KOPT-K1 (cell line): Measurements from ENCODE around the gene PTCH2.
"Not testable (repeated sequence)": the region's sequence is repeated elsewhere in the genome, so short reads cannot be mapped to it uniquely, and the experiment has no call there.

ENCODE experiments used
- H3K27ac ChIP-seq: fragments of 200-600 bp; sonication (generic); 2 replicates; pipeline ENCODE4 v1.5.1; 2016; ENCODE audit warnings: antibody characterized with exemption, mild to moderate bottlenecking, low read depth, low read length; ENCODE audit not compliant: poor library complexity, severe bottlenecking
- H3K36me3 ChIP-seq: fragments of 200-600 bp; sonication (generic); 2 replicates; pipeline ENCODE4 v1.5.1; 2017; ENCODE audit warnings: antibody characterized with exemption, mild to moderate bottlenecking, low read length, moderate library complexity; ENCODE audit not compliant: insufficient read depth
- H3K9me3 ChIP-seq: fragments of 200-600 bp; sonication (generic); 2 replicates; pipeline ENCODE4 v1.5.1; 2017; ENCODE audit warnings: antibody characterized with exemption, low read length, mild to moderate bottlenecking; ENCODE audit not compliant: insufficient read depth, poor library complexity, severe bottlenecking

PTCH2 gene

DNA sequence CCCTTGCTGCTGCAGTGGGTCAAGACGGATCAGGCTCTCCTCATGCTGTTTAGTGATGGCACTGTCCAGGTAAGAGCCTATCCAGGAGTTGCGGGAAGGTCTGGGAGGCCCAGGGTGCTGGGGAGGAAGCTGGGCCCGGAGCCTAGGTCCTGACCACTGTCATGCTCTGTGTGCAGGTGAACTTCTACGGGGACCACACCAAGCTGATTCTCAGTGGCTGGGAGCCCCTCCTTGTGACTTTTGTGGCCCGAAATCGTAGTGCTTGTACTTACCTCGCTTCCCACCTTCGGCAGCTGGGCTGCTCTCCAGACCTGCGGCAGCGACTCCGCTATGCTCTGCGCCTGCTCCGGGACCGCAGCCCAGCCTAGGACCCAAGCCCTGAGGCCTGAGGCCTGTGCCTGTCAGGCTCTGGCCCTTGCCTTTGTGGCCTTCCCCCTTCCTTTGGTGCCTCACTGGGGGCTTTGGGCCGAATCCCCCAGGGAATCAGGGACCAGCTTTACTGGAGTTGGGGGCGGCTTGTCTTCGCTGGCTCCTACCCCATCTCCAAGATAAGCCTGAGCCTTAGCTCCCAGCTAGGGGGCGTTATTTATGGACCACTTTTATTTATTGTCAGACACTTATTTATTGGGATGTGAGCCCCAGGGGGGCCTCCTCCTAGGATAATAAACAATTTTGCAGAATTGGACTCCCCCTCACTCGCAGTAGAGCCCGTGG, 37.6 kb downstream of the PTCH2 start:
- H3K27ac ChIP-seq: no peak overlapping the region
- peaks cover 43% of the 10 kb centered on the region for H3K36me3 ChIP-seq
- no peaks in the 10 kb centered on the region for H3K9me3 ChIP-seq

DNA sequence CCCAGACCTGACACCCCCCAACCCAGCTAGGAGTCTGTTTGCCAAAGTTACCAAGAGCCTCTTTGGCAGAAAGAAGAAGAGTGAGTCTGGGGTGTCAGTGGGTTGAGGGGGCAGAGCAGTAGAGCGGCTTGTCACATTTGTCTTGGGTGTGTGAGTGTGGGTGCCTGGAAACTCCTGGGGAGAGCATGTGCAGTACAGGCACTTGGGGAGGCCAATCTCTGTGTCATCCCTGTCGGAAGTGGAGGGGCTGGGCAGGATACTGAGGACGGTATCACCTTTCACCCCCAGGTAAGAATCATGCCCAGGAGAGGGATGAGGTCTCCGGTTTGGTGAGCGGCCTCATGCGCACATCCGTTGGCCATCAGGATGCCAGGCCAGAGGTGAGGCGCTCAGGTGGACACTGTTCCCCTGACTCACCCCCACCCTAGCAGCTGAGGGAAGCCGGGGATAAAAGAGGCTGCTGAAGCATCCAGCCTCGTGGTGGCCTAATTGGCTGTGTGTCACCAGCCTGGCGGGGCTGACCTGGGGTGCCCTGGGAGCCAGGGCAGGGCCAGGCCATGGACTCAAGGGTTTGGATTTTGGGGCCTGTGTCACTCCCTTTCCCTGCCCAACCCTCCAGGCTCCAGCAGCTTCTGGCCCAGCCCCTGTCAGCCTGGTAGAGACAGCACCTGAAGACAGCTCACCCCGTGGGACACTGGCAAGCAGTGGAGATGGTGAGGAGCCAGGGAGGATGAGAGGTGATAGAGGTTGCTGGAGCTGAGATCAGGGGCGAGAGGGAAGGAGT, 39.5 kb downstream of the PTCH2 start:
- H3K27ac ChIP-seq: no peak overlapping the region
- peaks cover 43% of the 10 kb centered on the region for H3K36me3 ChIP-seq
- H3K9me3 ChIP-seq: no peaks in the 10 kb centered on the region

DNA sequence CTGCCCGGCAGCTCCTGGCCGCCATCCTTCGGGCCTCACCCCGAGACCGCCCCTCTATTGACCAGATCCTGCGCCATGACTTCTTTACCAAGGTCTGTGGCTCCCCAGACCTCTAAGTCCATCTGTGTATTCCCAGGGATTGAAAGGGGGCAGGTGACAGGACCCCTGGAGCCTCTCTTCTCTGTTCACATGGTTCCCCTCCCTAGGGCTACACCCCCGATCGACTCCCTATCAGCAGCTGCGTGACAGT, 40.1 kb downstream of the PTCH2 start:
- Histone ChIP-seq H3K27ac (no peak overlapping the region), H3K36me3 (peaks cover 43% of the 10 kb centered on the region)

DNA sequence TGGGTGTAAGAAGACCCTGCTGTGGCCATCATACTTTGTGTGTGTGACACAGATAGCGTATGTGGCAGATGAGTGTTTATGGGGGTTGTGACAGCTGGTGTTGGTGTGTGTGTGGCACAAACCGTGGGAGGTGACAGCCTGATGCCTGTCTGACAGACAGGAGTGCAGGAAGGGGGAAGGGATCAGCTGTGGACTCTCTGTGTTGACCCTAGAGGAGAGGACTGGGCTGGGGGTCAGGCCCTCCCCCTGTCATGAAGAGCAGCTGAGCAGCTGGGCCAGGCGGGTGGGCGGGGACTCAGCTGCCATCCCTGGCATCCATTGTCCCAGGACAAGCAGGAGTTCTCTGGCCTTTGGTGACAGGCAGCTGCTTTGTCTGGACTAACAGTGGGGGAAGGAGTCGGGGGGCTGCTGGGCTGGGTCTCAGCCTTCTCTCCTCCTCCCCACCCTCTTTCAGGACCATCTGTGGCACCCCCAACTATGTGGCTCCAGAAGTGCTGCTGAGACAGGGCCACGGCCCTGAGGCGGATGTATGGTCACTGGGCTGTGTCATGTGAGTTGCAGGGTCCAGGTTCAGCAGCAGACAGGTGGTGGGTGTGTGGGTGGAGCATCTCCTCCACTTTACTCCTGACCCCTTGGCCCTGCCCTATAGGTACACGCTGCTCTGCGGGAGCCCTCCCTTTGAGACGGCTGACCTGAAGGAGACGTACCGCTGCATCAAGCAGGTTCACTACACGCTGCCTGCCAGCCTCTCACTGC, 40.6 kb downstream of the PTCH2 start:
- Histone ChIP-seq H3K36me3 (peaks cover 43% of the 10 kb centered on the region), H3K9me3 (no peaks in the 10 kb centered on the region), H3K27ac (no peak overlapping the region)

More for the DNA sequence above, 40.1 kb downstream of the PTCH2 start:
- H3K9me3 ChIP-seq: no peaks in the 10 kb centered on the region

DNA sequence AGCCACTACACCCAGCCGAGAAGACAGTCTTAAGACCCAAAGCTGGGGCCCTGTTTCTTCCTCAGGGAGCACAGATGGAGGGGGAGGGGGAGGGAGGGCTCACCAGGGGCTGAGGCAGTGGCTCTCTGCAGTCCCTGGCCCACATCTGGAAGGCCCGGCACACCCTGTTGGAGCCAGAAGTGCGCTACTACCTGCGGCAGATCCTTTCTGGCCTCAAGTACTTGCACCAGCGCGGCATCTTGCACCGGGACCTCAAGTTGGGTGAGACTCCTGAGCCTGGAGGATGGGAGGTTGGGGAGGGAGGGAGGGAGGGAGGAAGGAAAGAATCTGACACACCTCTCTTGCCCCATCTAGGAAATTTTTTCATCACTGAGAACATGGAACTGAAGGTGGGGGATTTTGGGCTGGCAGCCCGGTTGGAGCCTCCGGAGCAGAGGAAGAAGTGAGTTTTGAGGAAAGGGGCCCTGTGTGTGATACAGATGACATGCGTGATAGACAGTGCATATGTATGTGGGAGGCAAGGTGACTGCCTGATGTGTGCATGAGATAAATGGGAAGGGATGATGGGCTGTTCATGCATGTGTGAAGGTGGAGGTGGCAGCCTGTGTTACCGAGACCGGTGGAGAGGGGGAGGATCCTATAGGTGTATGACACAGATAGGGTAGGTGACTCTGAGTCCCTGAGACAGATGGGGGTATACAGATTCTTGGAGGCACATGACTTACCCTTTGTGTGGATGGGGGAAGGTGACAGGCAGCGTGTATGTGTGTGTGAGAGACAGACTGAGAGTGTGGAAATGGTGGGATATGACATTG, 41.4 kb downstream of the PTCH2 start:
- Histone ChIP-seq H3K36me3 (peaks cover 43% of the 10 kb centered on the region), H3K9me3 (no peaks in the 10 kb centered on the region), H3K27ac (no peak overlapping the region)

DNA sequence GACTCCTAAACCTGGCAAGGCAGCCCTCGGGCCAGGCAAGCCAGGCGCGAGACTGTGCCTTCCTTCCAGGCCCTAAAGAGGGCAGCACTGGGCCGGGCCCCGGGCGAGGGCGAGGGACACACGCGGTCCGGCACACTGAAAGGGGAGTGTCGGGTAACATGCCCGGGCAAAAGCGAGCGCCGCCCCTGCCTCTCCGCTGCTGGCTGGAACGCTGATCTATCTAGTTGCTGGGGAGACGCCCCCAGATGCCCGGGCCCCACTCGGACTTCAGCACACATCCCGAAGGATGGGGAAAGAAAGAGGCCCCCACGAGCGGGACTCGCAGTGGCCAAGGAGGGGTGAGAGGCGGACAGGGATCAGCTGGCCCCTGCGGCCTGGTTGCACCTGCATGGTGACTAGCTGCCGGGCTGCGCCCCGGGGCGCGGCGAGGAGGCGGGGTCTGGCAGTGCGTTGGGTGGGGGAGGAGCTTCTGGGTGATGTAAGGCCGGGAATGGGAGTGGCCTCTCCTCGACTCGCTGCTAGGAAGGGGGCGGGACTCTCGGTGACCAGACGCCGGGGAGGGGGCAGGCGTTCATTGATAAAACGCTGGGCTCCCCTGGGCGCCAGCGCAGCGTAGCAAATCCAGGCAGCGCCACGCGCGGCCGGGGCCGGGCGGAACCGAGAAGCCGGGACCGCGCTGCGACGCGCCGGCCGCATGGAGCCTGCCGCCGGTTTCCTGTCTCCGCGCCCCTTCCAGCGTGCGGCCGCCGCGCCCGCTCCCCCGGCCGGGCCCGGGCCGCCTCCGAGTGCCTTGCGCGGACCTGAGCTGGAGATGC, 43.1 kb downstream of the PTCH2 start, which contains the start of gene PLK3:
Gene PLK3, plus strand, starts transcription at position 608 of the 815 bp plus-strand sequence. Its CDS starts 87 bp downstream, at position 695.
- Histone ChIP-seq H3K9me3 (no peaks in the 10 kb centered on the region), H3K36me3 (peaks cover 29% of the 10 kb centered on the region), H3K27ac (peak within 1 kb of the TSS; percentile 81)

DNA sequence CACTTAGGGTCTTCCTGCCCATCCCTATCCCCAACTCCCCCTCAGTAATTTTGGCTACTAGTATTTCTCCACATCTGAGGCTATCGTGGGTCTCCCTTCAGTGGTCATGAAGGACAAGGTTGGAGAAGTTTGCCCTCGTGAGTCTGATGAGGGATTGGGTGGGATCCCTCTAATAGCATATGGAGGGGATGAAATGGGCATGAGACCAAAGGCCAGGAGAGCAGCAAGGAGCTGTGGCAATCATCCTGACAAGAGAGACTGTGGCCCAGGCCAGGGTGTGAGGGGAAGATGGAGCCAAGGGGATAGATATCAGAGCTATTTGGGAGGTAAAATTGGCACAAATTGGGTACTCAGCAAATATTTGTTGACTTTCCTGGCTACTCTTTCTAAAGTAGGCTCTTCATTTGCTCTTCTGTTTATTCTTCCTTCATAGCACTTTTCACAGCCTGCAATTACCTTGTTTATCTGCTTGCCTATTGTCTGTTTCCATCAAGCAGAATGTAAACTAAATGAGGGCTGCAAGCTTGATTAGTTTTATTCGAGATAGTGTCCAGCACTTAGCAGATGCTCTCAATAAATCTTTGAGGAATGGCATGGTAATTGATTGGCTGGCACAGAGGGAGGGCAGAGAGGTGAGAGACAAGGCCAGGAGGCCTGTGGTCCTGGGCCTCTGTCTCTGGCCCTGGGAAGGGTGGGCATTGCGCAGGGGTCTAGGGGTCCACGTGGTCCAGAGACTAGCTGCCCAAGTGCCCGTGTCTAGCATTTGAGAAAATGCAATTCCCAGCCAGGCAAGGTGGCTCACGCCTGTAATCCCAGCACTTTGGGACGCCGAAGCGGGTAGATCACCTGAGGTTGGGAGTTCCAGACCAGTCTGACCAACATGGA, 44.3 kb downstream of the PTCH2 start:
- peaks cover 19% of the 10 kb centered on the region for H3K36me3 ChIP-seq
- H3K27ac ChIP-seq: peak overlapping the region; percentile 81

DNA sequence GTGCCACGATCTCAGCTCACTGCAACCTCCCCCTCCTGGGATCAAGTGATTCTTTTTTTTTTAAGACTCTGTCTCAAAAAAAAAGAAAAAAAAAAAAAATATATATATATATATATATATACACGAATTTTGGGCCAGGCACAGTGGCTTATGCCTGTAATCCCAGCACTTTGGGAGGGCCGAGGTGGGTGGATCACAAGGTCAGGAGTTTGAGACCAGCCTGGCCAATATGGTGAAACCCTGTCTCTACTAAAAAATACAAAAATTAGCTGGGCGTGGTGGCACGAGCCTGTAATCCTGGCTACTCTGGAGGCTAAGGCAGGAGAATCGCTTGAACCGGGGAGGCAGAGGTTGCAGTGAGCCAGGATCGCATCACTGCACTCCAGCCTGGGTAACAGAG, 45.2 kb downstream of the PTCH2 start:
- peaks cover 11% of the 10 kb centered on the region for H3K36me3 ChIP-seq
- not testable (repeated sequence) for H3K27ac ChIP-seq, H3K9me3 ChIP-seq

More for the DNA sequence above, 44.3 kb downstream of the PTCH2 start:
- no peaks in the 10 kb centered on the region for H3K9me3 ChIP-seq

DNA sequence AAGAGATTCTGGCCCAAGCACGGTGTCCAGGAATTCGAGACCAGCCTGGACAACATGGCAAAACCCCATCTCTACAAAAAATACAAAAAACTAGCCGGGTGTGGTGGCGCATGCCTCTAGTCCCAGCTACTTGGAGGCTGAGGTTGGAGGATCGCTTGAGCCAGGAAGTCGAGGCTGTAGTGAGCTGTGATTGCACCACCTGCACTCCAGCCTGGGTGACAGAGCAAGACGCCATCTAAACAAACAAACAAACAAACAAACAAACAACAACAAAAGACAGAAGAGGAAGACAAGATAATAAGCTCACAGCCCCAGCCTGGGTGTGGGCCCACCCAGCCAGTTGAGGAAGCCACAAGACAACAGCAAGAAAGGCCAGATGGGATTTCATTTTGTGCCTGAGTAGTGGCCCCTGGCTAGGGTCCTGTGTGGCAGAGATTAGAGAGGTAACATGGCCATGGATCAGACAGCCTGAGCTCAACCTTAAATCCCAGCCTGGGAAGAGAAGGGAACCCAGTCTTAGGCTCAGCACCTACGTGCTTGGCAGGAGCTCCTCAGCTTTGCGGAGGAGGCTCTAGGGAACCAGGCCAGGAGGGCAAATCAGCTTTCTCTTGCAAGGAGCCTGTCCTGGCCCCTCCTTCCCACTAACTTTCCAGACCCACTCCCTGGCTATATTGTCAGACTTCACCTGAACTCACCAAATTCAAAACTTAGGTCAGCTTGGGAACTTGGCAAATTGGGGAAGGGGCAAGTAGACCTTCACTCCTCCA, 50.1 kb downstream of the PTCH2 start:
- Histone ChIP-seq H3K27ac (no peak overlapping the region), H3K9me3 (no peaks in the 10 kb centered on the region), H3K36me3 (no peaks in the 10 kb centered on the region)

DNA sequence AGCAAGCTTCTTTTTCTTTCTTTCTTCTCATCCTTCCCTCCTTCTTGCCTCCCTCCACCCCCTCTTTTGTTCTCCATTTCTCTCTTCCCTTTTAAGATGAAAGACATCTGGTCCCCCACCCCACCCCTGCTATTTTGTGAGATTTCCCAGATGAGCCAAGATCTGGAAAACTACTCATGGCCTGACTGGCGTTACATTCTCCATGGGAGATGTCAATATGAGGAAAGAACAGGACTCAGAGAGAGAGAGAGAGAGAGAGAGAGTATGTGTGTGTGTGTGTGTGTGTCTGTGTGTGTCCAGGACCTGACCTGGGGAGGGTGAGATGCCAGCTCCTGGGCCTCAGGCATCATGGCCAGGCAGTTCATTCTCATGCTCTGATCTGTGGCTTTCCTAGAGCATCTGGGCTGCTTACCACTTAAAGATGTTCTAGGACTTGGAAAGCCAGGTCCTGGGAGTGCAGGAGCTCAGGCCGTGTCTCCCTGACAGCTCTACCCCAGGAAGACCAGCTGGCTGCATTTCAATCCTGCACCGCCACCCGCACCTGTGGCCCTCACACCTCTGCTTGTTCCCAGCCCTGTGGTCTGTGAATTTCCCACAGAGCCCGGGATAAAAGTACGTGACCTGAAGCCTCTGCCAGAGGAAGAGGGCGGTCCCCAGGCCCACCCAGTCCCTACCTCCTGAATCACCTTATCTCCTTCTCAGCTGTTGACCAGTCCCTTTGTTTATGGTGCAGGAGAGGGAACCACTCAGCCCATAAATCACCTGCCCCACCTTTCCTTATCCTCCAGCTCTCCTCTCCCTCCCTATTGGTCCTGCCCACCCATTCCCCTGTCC, 51.9 kb downstream of the PTCH2 start:
- H3K27ac ChIP-seq: no peak overlapping the region
- H3K36me3 ChIP-seq: no peaks in the 10 kb centered on the region
- no peaks in the 10 kb centered on the region for H3K9me3 ChIP-seq

DNA sequence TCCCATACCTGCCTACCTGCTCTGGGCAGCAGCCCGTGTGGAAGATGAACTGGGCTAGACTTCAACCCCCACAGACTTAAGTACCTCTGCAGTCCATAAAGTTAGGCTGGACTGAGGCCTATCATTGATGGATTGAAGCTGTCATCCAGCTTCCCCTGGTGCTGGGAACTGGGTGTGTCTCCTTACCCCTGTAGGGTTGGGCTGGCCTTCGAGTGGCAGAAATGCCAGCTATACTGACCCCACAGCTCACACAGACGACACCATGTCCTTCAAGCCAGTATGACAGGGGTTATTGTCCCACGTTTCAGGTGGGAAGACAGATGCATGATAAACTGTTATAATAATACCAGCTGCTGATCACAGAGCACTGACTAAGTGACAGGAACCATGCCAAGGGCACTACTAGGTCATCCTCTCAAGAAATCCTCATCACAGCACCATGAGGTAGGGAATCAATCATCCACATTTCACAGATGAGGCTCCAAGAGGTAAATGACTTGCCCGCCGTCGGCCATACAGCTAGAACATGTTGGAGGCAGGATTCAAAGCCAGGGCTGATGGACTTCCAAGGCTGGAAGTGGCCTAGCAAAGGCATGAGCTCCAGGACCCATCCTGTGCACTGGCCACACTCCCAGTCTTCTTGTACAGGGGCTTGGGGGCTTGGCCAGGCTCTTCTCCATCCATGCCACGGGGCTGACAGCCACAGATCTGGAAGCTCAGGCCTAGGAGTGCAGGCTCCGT, 54.8 kb downstream of the PTCH2 start, which contains the start of gene BEST4:
Gene BEST4, minus strand, starts transcription at position 51 of the 741 bp plus-strand sequence. CDS start 465 bp downstream, outside the sequence.
- H3K36me3 ChIP-seq: 0 out of 2 replicates have a peak, but pooled peaks cover under 1% of the 10 kb centered on the region
- H3K27ac ChIP-seq: no peak within 1 kb of the TSS
- H3K9me3 ChIP-seq: no peaks in the 10 kb centered on the region
